ENCODE data around the gene PRLR. TPM values are rescaled to one million over a fixed set of nuclear protein-coding genes. Genes with fewer than 3 reads are reported as not detected.

PRLR gene
- total and polyA plus RNA-seq, 4 donors = 3.5 to 44.5 (median 14.3) TPM

GRCh38 chr5:35026941-35027340, 203.3 kb downstream of the PRLR start:
- Histone ChIP-seq H3K27me3 (ENCODE audit: control insufficient read depth in 4 of 4, insufficient read depth in 4 of 4, low read length in 3 of 4) (no peaks in the 10 kb centered on the region), H3K4me1 (ENCODE audit: control insufficient read depth in 4 of 4, insufficient read depth in 4 of 4, low read length in 3 of 4) (peaks cover 7 to 51% (median 49%) of the 10 kb centered on the region in 4 donors), H3K4me3 (ENCODE audit: low read depth in 1 of 3, low read length in 3 of 3) (peak overlapping the region in 2 of 3 donors; percentile 23 to 38), H3K9me3 (ENCODE audit: control insufficient read depth in 4 of 4, low read length in 3 of 4) (no peaks in the 10 kb centered on the region), H3K27ac (ENCODE audit: low read depth in 1 of 2, low read length in 2 of 2) (peak overlapping the region; percentile 73 to 94), H3K9ac (ENCODE audit: low read depth in 1 of 2, low read length in 2 of 2) (peak overlapping the region in 1 of 2 donors; percentile 76), H3K36me3 (ENCODE audit: control insufficient read depth in 4 of 4, insufficient read depth in 3 of 4, low read depth in 1 of 4, low read length in 3 of 4) (peaks cover 0 to 4% (median 3%) of the 10 kb centered on the region in 4 donors)
- 24% methylated on average over 5 of the region's 5 CpGs for WGBS
- no peak for DNase-seq (ENCODE audit: low spot score)
- TF ChIP-seq, protein P1, sequence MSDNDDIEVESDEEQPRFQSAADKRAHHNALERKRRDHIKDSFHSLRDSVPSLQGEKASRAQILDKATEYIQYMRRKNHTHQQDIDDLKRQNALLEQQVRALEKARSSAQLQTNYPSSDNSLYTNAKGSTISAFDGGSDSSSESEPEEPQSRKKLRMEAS (IDR thresholded peaks at IDR 0.05) = no peak
- peak; percentile 64 for TF ChIP-seq SP1 (IDR thresholded peaks at IDR 0.05)
- TF ChIP-seq EGR1 (IDR thresholded peaks at IDR 0.05; ENCODE audit: low read depth in 2 of 2) = no peak
- TF ChIP-seq HNF4G (IDR thresholded peaks at IDR 0.05) = peak; percentile 11
- TF ChIP-seq RAD21 (IDR thresholded peaks at IDR 0.05) = peak in 1 of 2 donors; percentile 46
- TF ChIP-seq, protein P2, sequence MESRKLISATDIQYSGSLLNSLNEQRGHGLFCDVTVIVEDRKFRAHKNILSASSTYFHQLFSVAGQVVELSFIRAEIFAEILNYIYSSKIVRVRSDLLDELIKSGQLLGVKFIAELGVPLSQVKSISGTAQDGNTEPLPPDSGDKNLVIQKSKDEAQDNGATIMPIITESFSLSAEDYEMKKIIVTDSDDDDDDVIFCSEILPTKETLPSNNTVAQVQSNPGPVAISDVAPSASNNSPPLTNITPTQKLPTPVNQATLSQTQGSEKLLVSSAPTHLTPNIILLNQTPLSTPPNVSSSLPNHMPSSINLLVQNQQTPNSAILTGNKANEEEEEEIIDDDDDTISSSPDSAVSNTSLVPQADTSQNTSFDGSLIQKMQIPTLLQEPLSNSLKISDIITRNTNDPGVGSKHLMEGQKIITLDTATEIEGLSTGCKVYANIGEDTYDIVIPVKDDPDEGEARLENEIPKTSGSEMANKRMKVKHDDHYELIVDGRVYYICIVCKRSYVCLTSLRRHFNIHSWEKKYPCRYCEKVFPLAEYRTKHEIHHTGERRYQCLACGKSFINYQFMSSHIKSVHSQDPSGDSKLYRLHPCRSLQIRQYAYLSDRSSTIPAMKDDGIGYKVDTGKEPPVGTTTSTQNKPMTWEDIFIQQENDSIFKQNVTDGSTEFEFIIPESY (IDR thresholded peaks at IDR 0.05) = peak; percentile 36
- TF ChIP-seq REST (IDR thresholded peaks at IDR 0.05) = no peak
- TF ChIP-seq YY1 (IDR thresholded peaks at IDR 0.05) = peak; percentile 66
- TF ChIP-seq JUND (IDR thresholded peaks at IDR 0.05) = peak in 1 of 2 donors; percentile 53
- peak; percentile 62 for TF ChIP-seq TAF1 (conservative IDR thresholded peaks at IDR 0.05)
- peak; percentile 65 to 78 for TF ChIP-seq HNF4A (conservative IDR thresholded peaks at IDR 0.05)
- TF ChIP-seq RXRA (IDR thresholded peaks at IDR 0.05) = peak in 1 of 2 donors; percentile 76

- peak overlapping the region; percentile 73 to 94 for H3K27ac ChIP-seq (ENCODE audit: low read depth in 1 of 2, low read length in 2 of 2)
- H3K4me3 ChIP-seq (ENCODE audit: low read depth in 1 of 3, low read length in 3 of 3) = peak overlapping the region; percentile 23 to 49 (median 38)
- peaks cover 0 to 3% (median 2%) of the 10 kb centered on the region in 4 donors for H3K36me3 ChIP-seq (ENCODE audit: control insufficient read depth in 4 of 4, insufficient read depth in 3 of 4, low read depth in 1 of 4, low read length in 3 of 4)
- peaks cover 7 to 51% (median 49%) of the 10 kb centered on the region in 4 donors for H3K4me1 ChIP-seq (ENCODE audit: control insufficient read depth in 4 of 4, insufficient read depth in 4 of 4, low read length in 3 of 4)
- no peaks in the 10 kb centered on the region for H3K9me3 ChIP-seq (ENCODE audit: control insufficient read depth in 4 of 4, low read length in 3 of 4)
- no peaks in the 10 kb centered on the region for H3K27me3 ChIP-seq (ENCODE audit: control insufficient read depth in 4 of 4, insufficient read depth in 4 of 4, low read length in 3 of 4)
- H3K9ac ChIP-seq (ENCODE audit: low read depth in 1 of 2, low read length in 2 of 2) = peak overlapping the region; percentile 35 to 76
- WGBS = 31% methylated on average over 5 of the region's 5 CpGs
- no peak for DNase-seq (ENCODE audit: low spot score)
- TF ChIP-seq FOXA1 (IDR thresholded peaks at IDR 0.05) (peak; percentile 34), YY1 (IDR thresholded peaks at IDR 0.05) (peak; percentile 39), HNF4A (conservative IDR thresholded peaks at IDR 0.05) (peak; percentile 63 to 68), NR2F2 (IDR thresholded peaks at IDR 0.05) (no peak), RXRA (IDR thresholded peaks at IDR 0.05) (peak; percentile 62 to 74), REST (IDR thresholded peaks at IDR 0.05) (no peak), ATF3 (IDR thresholded peaks at IDR 0.05) (peak; percentile 9), SP1 (IDR thresholded peaks at IDR 0.05) (peak; percentile 26), FOXA2 (IDR thresholded peaks at IDR 0.05) (peak; percentile 70)
- TF ChIP-seq, protein P2 (IDR thresholded peaks at IDR 0.05) = no peak
- TF ChIP-seq, protein P3, sequence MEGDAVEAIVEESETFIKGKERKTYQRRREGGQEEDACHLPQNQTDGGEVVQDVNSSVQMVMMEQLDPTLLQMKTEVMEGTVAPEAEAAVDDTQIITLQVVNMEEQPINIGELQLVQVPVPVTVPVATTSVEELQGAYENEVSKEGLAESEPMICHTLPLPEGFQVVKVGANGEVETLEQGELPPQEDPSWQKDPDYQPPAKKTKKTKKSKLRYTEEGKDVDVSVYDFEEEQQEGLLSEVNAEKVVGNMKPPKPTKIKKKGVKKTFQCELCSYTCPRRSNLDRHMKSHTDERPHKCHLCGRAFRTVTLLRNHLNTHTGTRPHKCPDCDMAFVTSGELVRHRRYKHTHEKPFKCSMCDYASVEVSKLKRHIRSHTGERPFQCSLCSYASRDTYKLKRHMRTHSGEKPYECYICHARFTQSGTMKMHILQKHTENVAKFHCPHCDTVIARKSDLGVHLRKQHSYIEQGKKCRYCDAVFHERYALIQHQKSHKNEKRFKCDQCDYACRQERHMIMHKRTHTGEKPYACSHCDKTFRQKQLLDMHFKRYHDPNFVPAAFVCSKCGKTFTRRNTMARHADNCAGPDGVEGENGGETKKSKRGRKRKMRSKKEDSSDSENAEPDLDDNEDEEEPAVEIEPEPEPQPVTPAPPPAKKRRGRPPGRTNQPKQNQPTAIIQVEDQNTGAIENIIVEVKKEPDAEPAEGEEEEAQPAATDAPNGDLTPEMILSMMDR (IDR thresholded peaks at IDR 0.05; ENCODE audit: low read depth, low read length, missing input control) = no peak
- TF ChIP-seq, protein P1 (IDR thresholded peaks at IDR 0.05) = peak; percentile 52
Measured at GRCh38 chr5:35026280-35026840, 203.9 kb downstream of the PRLR start.

Data from liver (tissue), 9 donors.